Mucosa of gallbladder (tissue), 1 donor: ENCODE measurements around the gene VPS36. TPM values are rescaled to one million over a fixed set of nuclear protein-coding genes. Genes with fewer than 3 reads are reported as not detected.
"Not testable (repeated sequence)": the region's sequence is repeated elsewhere in the genome, so short reads cannot be mapped to it uniquely, and the experiment has no call there.

Experiments
- DNase-seq: peaks from one replicate; pipeline ENCODE4 v3.0.0-alpha.2; 2020; ENCODE audit warnings: low spot score
- total RNA-seq: library from RNA; stranded (reverse); gene quantifications from one replicate; pipeline ENCODE4 v1.2.1, GENCODE V29; 2021
- donor health status: DM: no; HTN: no; CAD: no.

VPS36 gene
- total RNA-seq, 1 donor from 2014 or later, result 41.6 TPM

GRCh38 chr13:52377898-52378297, 72.5 kb downstream of the VPS36 start:
- no peak for DNase-seq

- no peak for DNase-seq
Measured at GRCh38 chr13:52374873-52375411, 75.5 kb downstream of the VPS36 start.

DNA sequence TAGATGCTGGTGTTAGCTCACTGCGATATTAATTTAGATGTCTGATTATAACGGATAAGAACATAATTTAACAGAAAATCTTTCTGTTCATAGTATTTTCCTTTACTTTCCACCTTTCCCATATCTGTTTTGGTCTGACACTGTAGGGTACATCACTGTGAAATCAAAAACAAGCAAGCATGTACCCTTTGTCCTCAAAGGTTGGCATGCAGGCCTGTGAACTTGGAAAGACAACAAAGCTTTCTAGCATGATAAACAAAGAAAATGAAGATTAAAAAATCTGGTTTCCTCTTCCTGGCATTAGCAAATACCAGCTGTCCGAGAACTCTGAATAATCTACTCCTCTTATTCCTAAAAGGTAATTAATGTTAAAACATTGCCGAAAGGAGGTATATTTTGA, 76.0 kb downstream of the VPS36 start:
- DNase-seq, result no peak

- DNase-seq, result not testable (repeated sequence)
Measured at GRCh38 chr13:52373277-52373676, 77.2 kb downstream of the VPS36 start.

DNA sequence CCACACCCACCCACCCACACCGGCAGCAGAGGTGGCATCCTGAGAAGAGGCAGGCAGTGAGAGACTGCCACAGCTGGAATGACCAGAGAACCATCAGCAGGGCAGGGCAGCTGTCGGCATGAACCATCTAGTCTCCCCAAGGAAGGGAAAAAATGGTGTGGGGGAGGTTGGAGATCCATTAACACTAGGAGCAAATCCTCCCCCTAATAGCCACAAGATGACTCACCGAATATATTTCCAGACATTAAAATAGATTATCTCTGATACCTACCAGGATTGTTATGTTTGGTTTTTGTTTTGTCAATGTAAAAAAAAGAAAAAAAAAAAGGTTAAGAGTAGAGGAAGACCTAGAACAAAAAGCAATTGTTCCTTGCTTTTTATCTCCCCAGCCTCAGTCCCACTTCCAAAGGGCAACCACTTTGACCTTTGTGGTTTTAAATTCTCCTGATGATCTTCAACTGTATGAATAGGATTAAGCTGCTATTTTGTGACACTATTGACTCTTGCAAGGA, 78.6 kb downstream of the VPS36 start:
- DNase-seq, result no peak

GRCh38 chr13:52366291-52366690, 84.1 kb downstream of the VPS36 start:
- no peak for DNase-seq

Other genes with a start within 250 kb of the VPS36 start
- 2.9 TPM for gene THSD1, start 44.5 kb downstream of the VPS36 start, total RNA-seq
- gene CKAP2, start 4.8 kb upstream of the VPS36 start, total RNA-seq, result 9.0 TPM
- 3.9 TPM for gene HNRNPA1L2, start 191.8 kb upstream of the VPS36 start, total RNA-seq
- 37.6 TPM for gene SUGT1, start 202.2 kb upstream of the VPS36 start, total RNA-seq